ENCODE data around the gene CAPN13.

GRCh38 chr2:30790879-30791278, 16.4 kb downstream of the CAPN13 start:
- no peak for TF ChIP-seq CTCF (IDR thresholded peaks at IDR 0.05)
- no peak for TF ChIP-seq POLR2AphosphoS5 (IDR thresholded peaks at IDR 0.05)

Data from esophagus muscularis mucosa (tissue), 3 donors.